Sigmoid colon (tissue), 3 donors: ENCODE results near the gene PNPLA8.

Experiments
- CTCF ChIP-seq, 4 experiments: fragments of 450-650 bp in 3 of 4; fragments of 200-600 bp in 1 of 4; IDR thresholded peaks; one replicate each; pipeline ENCODE4 v1.5.1; 2016 to 2019; ENCODE audit warnings: antibody characterized with exemption in 4 of 4, mild to moderate bottlenecking in 3 of 4, moderate library complexity in 2 of 4
- POLR2A ChIP-seq, 2 donors: fragments of 450-650 bp; IDR thresholded peaks; one replicate each; pipeline ENCODE4 v1.6.1; 2016; ENCODE audit warnings: antibody characterized with exemption in 2 of 2, mild to moderate bottlenecking in 2 of 2, moderate library complexity in 2 of 2

- no peak for TF ChIP-seq CTCF (IDR thresholded peaks at IDR 0.05)
- TF ChIP-seq POLR2A (IDR thresholded peaks at IDR 0.05): no peak
These were observed 3.2 kb downstream of the PNPLA8 start for GRCh38 chr7:108522780-108523179.
